Pulmonary artery endothelial cell (primary cell): Measurements from ENCODE around the gene HMMR. TPM values are rescaled to one million over a fixed set of nuclear protein-coding genes. Genes with fewer than 3 reads are reported as not detected.
A peak's percentile ranks its signal among the peaks of the same experiment; 100 is the strongest.

ENCODE experiments used
- DNase-seq: peaks from one replicate; pipeline ENCODE4 v3.0.0-alpha.2; 2011; ENCODE audit warnings: low read depth, low spot score
- total RNA-seq: library from RNA; depleted of rRNA; stranded (reverse); fragments of >200 nt; gene quantifications from 2 replicates; pipeline ENCODE4 v1.2.3, GENCODE V29; 2014

Gene HMMR
- total RNA-seq, 1 donor from 2014 or later = 17.9 TPM

DNA sequence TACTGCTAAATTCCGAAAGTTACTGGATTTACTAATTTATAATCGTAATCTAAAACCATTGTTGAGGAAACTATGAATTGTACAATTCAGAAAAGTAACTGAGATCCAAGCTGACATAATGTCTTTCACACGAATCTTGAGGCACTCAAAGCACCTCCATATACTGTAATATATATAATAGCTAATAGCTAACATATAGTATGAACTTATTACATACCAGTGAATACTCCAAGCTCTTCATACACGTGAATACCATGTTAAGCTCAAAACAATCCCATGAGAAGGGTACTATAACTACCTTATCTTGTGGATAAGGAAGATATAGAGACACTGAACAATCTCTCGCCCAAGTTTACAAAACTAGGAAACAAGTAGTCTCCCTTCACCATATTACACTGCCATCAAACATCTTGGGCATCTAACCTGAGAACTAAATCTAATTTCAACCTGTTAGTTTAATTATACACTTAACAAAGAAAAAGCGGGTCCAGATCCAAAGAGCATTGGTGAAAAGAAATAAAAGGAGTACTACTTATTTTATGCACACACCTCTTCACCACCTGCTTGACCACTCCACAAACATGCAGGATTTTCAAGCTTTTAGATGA lies 1.6 kb upstream of the HMMR start:
- no peak for DNase-seq

DNA sequence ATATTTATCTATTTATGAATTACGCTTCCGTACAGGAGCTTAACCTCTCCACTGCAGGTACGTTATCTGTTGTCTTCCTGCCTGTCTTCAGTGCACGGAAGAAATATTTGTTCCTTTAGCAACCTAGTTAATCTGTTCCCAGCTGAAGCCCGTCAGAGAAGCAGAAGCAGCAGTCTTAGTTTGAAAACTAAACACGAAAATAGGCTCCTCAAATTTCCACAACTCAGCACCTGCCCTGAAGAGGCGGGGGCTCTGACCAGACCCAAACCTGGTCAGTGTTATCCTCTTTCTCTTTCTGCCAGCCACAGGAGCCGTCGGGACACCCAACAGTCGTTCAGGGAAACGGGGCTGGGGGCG lies 992 bp upstream of the HMMR start:
- no peak for DNase-seq

DNA sequence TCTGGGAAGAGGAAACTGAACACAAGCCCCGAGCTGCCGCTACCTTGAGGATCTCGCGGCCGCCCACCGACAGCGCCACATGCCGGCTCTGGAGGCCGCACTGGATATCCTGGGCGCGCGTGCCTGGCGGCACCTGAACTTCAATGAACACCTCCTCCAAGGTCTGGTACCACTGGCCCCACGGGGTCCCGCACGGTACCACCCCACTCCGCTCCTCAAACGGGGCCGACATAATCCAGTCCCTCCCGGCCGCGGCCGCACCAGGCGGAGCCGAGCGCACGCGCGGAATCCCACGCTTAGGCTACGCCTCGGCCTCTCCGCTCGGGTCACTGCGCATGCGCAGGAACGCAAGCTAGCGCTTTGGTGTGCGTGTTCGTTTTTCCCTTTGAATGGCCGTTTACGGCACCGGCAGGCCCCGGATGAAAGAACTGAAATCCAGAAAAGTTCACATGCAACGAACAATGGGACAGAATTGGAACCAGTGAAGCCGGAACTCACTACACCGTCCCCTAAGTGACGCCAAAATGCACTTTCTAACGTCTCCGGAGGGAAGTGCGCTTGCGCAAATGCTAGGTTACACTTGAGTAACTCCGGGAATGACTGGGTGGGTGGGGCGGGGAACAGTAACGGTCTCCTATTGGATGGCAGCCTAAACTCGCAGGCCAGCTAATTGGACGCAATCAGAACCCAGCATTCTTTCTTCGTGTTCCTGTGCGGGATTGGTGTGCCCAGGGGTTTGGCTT lies 442 bp upstream of the HMMR start, which contains the start of gene NUDCD2:
Gene NUDCD2 (minus strand): TSS at position 284 of the 743 bp plus-strand sequence. CDS start 52 bp downstream, at position 232.
- DNase-seq = peak; percentile 97

DNA sequence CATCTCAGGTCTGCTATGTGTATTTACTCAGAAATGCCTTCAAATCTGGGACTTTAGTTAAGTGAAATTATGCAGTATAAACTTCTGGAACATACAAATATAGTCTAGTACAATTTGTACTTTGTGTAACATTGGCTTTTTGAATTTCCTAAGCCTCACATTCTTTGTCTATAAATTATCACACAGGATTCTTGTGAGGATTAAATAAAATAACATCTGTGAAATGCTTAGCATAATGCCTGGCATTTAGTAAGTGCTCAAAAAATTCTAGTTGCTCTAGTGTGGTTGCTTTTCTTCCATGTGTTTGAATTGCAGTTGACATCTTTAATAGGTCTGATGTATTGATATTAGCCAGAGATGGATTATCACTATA lies 2.6 kb downstream of the HMMR start:
- DNase-seq = no peak

DNA sequence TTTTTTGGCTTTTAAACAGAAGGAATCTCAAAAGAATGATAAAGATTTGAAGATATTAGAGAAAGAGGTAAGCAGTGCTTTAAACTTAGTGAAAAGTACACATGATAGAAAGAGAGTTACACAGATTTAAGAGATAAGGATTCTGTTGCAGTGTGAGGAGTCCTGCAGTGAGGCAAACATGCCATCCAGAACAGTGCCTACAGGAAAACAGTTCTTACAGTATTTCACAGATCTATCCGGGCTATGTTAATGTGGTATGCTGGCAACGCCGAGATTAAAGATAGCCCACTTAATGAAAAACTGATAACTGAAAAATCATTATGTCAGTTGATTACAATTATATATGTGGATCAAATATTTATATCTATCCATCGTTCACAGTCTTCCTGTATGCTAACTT lies 7.2 kb downstream of the HMMR start:
- DNase-seq = no peak

DNA sequence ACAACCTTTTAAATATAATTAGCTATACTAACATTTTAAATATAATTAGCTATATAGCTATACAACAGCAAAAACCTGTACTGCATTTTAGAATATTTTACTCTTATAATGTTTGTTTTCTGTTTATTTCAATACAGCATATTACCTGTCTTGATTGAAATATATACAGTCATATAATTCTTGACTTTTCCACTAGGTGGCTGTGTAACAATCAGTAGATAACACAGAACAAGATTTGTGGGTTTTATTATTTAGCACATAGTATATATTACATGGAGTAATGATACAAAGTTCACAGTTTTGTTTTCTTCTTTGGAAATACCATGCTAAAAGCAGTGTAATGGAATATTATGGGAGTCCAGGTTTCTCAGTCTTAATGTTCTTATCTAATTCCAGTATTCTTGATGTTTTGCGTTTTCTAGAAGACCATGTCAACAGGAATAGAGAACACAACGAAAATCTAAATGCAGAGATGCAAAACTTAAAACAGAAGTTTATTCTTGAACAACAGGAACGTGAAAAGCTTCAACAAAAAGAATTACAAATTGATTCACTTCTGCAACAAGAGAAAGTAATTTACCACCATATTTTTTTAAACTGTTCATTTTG lies 13.3 kb downstream of the HMMR start:
- DNase-seq = no peak

DNA sequence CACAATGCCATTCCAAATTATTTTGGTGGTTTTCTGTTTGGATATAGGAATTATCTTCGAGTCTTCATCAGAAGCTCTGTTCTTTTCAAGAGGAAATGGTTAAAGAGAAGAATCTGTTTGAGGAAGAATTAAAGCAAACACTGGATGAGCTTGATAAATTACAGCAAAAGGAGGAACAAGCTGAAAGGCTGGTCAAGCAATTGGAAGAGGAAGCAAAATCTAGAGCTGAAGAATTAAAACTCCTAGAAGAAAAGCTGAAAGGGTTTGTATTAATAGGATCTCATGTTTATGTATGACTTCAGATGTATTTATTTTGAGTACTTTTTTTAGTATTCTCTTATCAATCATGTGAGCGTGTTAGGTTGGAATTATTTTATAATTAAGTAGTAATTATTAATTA lies 15.0 kb downstream of the HMMR start:
- no peak for DNase-seq

DNA sequence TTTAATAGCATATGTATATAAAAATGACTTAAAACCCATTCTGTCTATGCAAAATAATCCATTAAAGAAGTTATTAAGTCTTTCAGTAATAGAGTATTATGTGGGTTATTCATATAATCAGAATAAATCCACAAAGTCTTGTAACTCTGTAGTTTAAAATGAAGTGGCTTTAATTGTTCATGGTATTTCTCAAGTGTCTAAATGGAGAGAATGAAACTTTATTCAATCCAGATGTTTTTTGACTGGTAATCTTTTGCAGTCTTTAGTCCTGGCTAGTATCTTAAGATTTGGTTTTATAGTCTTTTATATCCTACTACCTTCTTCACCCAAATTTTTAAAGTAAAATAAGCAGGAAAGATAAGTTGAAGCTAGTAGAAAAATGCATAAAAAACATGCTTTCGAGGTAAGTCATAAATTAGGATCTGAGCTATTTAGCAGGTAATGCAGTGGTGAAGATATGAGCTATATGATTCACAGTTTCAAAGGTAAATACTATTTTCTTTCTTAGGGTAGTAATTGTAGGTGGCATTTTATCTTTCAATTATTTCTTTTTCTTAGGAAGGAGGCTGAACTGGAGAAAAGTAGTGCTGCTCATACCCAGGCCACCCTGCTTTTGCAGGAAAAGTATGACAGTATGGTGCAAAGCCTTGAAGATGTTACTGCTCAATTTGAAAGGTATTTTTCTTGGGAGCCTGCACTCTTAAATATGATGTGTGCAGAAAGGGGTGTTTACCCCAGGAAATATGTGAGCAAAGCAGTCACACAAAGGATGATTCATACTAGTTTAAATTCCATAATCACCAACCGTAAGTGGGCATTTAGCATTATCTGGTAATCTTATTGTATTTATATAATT lies 17.9 kb downstream of the HMMR start:
- no peak for DNase-seq

DNA sequence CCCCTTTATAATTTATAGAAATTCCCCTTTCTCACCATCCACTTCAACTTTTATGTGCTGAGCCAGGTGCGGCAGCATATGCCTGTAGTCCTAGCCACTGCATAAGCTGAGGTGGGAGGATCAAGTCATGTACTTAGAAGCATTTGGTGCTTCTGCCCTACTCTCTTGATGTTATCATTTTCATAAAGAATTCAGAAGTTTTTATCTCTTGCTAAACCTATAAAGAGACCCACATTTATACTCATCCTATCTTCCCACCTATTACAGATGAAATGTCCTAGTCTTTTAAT lies 18.5 kb downstream of the HMMR start:
- DNase-seq = no peak

DNA sequence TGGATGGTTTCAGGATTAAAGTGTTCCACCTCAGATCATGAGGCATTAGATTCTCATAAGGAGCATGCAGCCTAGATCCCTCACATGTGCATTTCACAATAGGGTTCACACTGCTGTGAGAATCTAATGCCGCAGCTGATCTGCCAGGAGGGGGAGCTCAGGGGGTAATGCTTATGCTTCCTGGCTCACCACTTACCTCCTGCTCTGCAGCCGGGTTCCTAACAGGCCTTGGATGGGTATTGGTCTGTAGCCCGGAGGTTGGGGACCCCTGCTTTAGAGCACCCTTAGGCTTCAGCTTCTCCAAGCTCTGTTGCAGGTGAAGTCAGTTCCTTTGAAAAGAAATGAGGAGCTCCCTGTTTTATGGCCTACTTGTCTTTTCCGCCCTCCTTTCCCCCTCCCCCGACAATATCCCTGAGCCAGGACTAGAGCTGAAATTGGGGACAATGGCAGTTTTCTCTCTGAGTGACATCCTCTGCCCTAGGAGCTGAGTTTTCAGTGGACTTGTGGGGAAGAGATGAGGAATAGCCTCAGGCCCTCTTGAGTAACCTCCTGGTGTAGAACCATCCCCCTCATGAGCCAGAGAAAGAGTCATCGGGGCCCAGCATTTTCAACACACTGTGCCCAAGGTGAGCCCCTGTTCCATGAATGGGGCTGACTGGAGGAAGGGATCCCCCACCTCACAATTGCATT lies 28.8 kb downstream of the HMMR start:
- DNase-seq = no peak

DNA sequence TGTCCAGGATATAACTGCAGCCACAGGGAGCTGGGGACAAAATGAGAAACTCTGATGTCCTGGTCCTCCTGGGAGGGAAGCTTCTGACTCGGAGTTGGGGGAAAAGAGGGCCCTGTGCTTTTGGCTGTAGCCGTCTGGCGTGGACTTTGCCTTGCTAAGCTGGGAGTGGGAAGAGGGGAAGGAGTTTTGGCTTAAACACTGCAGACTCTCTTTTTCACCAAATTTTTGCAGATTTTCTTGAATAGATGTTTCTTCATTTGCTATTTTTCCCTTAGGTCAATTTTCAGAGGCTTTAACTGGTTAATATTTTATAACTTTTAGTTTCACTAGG lies 29.3 kb downstream of the HMMR start:
- no peak for DNase-seq

DNA sequence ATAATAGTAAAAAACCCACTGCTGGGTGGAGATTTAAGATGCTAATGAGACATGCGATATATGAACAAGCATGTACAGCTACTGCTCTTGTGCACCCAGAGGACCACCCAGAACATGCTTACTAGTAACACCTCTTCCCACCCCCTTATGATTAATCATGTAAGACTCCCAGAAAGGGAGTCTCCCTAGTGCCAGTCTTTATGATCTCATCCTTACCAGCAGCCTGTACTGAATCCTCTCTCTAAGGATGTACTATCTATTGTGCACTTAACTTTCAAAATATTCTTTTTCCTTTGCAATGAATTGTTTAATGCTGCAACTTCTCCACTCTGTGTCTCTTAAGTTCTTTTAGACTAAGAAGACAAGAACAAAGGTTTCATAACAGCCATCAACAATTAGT lies 35.9 kb downstream of the HMMR start:
- no peak for DNase-seq

DNA sequence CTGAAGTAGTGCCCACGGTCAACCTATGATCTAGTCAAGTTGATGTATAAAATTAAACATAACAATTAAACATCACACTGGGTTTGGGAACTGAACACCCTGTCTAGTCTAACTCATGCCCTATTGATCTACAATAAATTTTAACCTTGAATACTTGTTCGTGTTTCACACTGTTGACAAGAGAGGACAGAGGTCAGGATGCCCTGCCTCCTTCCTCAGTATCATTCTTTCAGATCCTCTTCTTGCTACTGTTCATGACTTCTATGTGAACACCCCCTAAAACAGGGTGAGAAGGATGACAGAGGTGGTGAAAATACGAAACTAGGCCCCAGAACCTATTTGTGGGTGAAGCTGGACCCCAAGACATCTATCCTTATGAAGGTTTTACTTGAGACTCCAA lies 36.9 kb downstream of the HMMR start:
- DNase-seq = no peak

DNA sequence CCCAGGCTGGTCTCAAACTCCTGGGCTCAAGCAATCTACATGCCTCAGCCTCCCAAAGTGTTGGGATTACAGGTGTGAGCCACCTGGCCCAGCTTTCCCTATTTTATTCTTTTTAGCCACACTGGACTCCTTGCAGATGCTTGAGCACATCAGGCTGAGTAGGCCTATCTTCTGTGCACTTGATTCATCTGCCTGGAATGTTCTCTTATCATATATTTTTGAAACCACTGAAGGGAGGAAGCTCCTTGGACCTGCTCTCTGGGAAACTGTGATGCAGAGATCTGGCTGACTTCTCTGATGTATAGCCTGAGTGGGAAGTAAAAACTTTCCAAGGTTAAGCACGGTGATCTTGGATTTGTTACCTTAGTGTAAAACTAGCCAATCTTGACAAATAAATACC lies 38.5 kb downstream of the HMMR start:
- DNase-seq = no peak

DNA sequence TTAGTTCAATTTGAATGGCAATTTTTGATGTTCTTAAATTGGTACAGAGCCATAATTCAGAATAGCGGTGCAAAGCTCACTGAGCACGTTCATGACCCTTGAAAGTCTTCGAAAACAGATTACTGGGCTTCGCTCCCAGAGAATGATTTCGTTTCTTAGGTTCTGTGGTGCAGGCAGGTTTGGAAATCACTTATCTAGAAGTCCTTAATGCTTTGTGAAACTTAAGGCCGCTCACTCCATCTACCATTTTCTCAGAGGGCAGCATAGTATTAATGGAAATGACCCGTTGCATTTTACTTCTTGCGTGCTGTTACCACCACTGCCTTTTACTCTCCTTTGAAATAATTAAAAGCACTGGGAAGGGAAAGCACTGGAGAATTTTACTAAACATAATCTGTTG lies 42.1 kb downstream of the HMMR start:
- DNase-seq = no peak

DNA sequence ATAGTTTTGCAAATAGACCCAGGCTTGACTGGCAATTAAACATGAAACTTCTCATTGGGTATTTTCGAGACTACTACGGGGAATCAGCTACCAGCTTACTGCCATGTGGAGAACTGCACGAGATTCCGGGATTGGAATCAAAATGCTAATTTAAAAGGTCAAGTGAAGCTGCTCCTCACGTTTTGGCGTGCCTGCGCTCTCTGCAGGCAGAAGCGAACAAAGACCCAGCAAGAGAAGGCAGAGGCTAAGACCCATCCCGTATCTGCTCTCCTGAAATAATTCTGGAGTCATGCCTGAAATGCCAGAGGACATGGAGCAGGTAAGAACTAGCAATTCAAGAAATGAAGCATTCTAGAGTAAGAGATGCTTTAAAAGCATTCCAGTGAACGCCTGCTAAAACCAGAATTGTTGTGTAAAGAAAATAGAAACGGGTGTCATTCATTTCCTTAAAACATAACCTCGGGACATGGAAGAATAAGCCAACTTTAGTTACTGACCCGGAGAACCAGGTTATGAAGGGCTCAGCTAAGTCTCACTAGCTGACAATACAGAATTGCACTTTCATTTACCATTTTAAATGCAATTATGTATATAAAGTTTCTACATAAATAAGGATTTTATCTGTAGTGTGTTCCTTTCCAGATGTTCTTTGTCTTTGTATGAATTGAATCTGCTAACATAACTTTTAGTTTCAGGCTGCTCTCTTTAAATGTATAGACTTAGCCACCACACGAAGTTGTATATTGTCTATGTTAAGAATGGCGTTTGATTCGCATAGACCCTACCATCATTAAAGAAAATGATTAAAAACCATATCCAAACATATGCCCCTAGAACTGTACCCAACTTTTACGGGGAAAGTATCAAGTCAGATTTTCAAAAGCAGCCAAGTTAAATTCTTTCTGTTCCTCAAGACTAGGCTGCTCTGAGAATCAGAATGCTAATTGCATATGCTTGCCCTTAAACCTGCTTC lies 43.0 kb downstream of the HMMR start:
- DNase-seq = peak; percentile 50

DNA sequence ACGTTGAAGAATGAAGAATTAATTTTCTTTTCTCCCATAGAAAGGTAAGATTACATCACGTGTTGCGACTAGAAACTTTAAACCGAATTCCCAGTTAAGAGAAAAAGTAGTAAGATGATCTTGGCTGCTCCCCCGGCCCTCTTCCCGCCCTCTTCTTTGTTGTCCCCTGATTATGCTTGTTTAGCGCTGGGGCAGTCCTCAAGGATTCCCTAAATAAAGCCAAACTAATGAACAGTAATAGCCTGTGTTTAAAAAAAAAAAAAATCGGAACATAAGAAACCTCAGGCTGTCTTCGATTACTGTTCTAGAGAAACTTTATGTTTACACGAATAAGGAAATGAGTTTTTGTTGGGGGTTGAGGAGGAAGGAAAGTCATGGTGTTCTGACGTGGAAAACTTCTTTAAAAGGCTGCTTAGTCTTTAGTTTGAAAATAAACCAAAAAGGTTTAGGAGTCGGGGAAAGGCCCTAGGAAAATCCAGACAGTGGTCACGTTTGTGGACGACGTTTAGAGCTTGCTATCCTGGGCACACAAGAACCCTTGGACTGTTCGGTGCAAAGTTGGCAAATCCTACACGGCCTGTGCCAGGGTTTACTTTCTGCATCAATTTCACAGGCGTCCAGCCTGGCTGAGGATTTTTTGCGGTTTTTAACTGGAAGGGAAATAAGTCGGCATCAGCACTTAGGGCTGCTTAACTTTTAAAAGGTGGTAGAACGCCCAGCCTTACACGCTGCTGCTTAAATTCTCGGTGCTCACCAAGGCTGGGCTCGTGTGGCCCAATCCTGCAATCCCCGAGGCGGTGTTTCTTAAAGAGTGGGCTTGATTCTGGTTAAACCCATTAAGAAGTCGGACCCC lies 43.9 kb downstream of the HMMR start:
- DNase-seq = no peak

DNA sequence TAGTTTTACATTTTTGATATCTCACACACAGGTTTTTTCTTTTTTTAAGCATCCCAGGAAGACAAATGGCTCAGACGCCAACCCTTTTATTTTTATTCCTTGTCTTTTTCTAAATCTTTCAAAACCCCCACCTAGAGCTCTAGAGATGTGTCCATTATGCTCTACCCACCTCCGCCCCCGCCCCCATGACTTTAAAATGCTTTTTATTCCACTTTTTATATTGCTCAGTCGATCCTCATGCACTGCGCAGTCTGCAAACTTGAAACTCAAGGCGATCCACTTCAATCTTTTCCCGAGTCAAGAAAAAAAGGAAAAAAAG lies 44.6 kb downstream of the HMMR start:
- DNase-seq = no peak

DNA sequence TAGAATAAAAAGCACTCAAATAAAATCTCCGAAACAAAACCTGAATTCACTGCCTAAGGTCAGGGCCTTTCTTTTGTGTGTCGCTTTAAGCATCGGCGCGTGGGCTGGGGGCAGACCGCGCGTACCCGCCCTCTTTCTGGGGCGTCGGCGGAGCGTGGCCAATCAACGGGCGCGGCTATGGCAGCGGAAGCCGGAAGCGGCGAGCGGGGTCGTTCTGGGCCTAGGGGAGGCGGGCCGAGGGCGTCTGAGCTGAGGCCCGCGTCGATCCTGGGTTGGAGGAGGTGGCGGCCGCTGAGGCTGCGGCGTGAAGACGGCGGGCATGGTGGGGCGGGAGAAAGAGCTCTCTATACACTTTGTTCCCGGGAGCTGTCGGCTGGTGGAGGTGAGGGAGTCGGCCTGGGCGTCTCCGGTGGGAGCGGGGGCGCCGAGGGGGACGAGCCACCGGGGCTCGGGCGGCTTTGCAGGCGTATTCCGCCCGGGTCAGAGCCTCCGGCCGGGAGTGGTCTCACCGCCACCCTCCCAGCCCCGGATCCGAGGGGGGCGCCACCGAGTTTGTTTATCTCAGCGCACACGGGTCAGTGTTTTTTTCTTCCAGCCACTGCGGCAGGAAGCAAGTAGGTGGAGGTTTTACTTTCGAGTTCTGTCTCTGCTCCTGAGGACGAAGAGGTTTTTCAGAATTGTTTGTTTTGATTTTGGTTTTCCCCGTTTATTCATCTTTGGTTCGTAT lies 45.1 kb downstream of the HMMR start, which contains the start of gene MAT2B:
Gene MAT2B (plus strand): TSS at position 252 of the 727 bp plus-strand sequence. CDS start 68 bp downstream, at position 320.
- DNase-seq = peak; percentile 85
